Heart left ventricle (tissue), 13 donors: ENCODE results near the gene DOCK2.

ENCODE experiments used
- CTCF ChIP-seq, 12 donors: fragments of 200-600 bp; sonication (generic) in 4 of 12; IDR thresholded peaks; one replicate each; pipeline versions ENCODE4 v1.5.0 to v1.8.0; 2018 to 2022; ENCODE audit warnings: antibody characterized with exemption in 12 of 12, mild to moderate bottlenecking in 5 of 12
- POLR2A ChIP-seq, 2 donors: fragments of 450-650 bp; IDR thresholded peaks; one replicate each; pipeline ENCODE4 v1.6.1; 2017; ENCODE audit warnings: antibody characterized with exemption in 2 of 2, mild to moderate bottlenecking in 2 of 2, moderate library complexity in 2 of 2
- donor health status: ischemic (EF 13 %, LVEDD 7.1; RV severe dilation, severe dysfunction).
- donor health status: DM: no; HTN: yes; CAD: no.
- donor health status: DM: no; HTN: no; CAD: no.
- donor health status: ischemic (EF 25% LVEDD 6.9; RV normal size, moderate dysfunction).
- donor health status: ischemic (EF 25% LVEDD 5.7; RV mildly dilated, moderate dysfunction).
- donor health status: ischemic (EF 35%, LVEDD 5.7; RV mildly dilated, moderate dysfunction).
- donor health status: nonischemic (EF 11% LVEDD 7.7; RV severe dilation, severe dysfunction).
- donor health status: DM: yes; HTN: yes; CAD: no.
- donor health status: PGD.
- donor health status: ischemic (EF 29% LVEDD 5.4; RV normal size, mild dysfunction).
- donor health status: nonischemic (EF 23%, LVEDD 6.1; RV moderate dilation, normal function).

DNA sequence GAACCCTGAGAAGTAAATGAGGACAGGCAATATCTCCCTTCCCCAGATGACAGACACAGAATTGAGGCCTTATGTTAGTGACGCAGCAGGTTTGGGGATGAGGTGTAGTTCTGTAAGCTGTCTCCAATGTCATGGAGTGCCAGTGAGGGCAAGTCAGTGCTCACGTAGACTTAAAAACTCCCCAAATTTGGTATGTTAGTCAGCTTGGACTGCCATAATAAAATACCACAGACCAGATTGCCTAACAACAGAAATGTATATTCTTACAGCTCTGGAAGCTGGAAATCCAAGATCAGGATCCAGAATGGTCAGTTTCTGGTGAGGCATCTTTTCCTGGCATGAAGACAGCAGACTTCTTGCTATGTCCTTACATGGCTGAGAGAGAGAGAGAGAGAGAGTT lies 483.5 kb downstream of the DOCK2 start:
- TF ChIP-seq CTCF (IDR thresholded peaks at IDR 0.05) (no peak), POLR2A (IDR thresholded peaks at IDR 0.05) (no peak)
